Spleen (tissue), 7 donors: ENCODE measurements around the gene PRDM16.

ENCODE experiments used
- POLR2A ChIP-seq, 3 donors: fragments of 450-650 bp; IDR thresholded peaks; one replicate each; pipeline ENCODE4 v1.5.1; 2017; ENCODE audit warnings: antibody characterized with exemption in 3 of 3, mild to moderate bottlenecking in 1 of 3
- POLR2AphosphoS5 ChIP-seq, 3 donors: sonication (generic); formaldehyde crosslinking; IDR thresholded peaks; one replicate each; pipeline ENCODE4 v1.5.1; 2017; ENCODE audit warnings: antibody characterized with exemption in 3 of 3
- TF ChIP-seq, protein P1 (sequence below), 11 experiments: fragments of 200-600 bp in 7 of 11; fragments of 450-650 bp in 4 of 11; sonication (generic) in 4 of 11; IDR thresholded peaks in 8 of 11; conservative IDR thresholded peaks in 3 of 11; 1 replicate in 7 of 11; 2 replicates in 4 of 11; pipeline versions ENCODE4 v1.4.0 to v1.8.0; 2016 to 2021; ENCODE audit warnings: antibody characterized with exemption in 11 of 11, inconsistent platforms in 4 of 11, mild to moderate bottlenecking in 1 of 11
- donor health status: DM: no; HTN: no; CAD: no; lungs with moderate emphysema.
- donor health status: DM: no; HTN: no; CAD: no.
- donor health status: DM: no; HTN: no; CAD: no.

DNA sequence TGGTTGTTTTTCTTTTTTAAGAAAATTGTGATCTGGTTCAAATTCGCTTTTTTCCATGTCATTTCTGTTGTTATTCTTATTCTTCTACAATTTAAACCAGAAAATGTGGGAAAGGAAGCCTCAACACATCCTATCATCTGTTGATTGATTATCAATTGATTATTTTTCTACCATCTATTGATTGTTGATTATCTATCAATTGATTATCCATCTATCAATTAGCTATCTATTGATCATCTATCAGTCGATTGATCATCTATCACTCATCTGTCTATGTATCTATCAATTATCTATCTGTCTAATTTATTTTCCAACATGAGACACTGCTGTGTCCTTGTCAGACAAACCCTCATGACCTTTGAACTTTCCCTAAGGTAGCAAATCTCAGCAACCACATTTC is 249.3 kb downstream of the PRDM16 start:
- TF ChIP-seq, protein P1, sequence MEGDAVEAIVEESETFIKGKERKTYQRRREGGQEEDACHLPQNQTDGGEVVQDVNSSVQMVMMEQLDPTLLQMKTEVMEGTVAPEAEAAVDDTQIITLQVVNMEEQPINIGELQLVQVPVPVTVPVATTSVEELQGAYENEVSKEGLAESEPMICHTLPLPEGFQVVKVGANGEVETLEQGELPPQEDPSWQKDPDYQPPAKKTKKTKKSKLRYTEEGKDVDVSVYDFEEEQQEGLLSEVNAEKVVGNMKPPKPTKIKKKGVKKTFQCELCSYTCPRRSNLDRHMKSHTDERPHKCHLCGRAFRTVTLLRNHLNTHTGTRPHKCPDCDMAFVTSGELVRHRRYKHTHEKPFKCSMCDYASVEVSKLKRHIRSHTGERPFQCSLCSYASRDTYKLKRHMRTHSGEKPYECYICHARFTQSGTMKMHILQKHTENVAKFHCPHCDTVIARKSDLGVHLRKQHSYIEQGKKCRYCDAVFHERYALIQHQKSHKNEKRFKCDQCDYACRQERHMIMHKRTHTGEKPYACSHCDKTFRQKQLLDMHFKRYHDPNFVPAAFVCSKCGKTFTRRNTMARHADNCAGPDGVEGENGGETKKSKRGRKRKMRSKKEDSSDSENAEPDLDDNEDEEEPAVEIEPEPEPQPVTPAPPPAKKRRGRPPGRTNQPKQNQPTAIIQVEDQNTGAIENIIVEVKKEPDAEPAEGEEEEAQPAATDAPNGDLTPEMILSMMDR (IDR thresholded peaks at IDR 0.05 in 8 of 11, conservative IDR thresholded peaks at IDR 0.05 in 3 of 11) = no peak
- TF ChIP-seq POLR2A (IDR thresholded peaks at IDR 0.05) = no peak
- TF ChIP-seq POLR2AphosphoS5 (IDR thresholded peaks at IDR 0.05) = no peak
